ENCODE data around the gene EED.
"Not testable (repeated sequence)": the region's sequence is repeated elsewhere in the genome, so short reads cannot be mapped to it uniquely, and the experiment has no call there.

EED gene

DNA sequence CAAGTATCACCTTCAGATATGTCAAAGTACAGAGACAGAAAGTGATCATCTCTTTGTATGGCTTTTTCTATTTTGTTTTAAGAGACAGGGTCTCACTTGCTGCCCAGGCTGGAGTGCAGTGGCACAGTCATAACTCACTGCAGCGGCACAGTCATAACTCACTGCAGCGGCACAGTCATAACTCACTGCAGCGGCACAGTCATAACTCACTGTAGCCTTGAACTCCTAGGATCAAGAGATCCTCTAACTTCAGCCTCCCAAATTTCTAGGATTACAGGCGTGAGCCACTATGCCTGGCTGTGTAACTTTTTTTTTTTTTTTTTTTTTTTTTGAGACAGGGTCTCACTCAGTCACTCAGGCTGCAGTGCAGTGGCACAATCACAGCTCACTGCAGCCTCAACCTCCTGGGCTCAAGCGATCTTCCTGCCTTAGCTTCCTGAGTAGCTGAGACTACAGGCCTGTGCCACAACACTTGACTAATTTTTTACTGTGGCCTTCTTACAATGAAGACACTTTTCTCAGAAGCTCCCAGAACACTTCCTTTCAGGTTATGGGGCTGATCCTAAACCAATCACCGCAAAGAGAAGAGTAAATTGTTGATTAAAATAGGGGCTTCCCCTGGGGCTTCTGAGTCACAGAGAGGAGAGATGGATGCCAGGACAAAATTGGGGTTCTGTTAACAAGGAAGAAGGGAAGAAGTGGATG lies 48.5 kb downstream of the EED start:
- DNase-seq (ENCODE audit: low spot score) = no peak

DNA sequence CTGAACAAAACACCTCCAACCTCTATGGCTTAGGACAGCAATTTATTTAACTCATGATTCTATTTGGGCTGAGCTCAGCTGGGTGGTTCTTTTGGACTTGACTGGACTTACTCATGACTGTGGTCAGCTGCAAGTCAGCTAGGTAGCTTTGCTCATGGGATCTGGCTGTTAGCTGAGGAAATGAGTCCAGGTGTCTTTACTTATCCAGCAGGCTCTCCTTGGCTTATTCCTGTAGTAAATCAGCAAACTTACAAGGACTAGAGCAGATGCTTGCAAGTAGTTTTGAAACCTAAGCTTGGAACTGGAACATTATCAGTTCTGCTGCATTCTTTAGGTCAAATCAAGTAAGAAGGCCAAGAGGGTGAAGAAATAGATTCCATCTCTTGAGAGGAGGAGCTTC lies 49.5 kb downstream of the EED start:
- DNase-seq (ENCODE audit: low spot score) = no peak

DNA sequence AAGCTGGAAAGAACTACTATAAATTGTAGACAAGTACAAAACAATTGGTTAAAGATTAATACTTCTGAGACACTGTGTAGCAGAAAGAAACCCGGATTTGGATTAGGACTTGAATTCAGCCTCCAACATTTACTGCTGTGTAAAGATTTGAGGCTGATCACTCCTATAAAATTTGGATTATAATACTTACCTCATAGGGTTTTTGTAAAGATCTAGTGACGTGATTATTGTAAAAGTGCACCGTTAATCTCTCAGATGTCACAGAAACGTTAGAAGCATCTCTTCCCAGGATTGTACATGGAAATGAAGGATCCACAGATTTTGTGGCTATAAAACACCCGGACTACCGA lies 57.2 kb downstream of the EED start:
- no peak for DNase-seq (ENCODE audit: low spot score)

DNA sequence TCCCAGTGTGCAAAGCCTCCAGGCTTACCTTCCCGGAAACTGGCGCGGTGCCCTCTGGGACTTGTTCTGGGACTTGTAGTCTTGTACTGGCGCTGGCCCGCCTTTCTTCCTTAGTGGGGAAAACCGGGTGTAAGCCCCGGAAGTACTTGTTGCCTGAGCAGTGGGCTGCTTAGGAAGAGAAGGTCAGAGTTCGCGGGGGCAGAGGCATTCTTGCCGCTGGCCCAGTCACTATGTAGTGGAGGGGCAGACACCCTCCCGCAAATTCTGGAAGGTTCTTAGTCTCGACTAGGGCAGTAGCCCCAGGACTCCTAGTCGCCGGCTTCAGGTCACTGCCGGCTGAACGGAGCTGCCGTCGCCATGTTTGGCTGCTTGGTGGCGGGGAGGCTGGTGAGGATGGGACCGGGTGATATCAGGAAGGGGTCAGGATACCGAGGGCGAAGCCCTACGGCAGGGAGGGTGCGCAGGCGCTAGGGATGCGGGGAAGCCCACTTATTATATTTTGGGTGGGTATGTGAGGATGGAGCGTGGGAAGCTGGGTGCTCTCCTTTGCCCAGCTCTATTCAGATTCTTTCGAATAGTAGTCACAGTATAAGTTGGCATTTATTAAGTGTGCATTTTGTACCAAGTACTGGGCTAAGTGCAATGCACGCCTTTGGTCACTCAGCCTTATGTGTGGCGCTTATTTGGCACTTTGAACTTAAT lies 57.7 kb downstream of the EED start, which contains the start of gene HIKESHI:
Gene HIKESHI (plus strand): TSS at position 149 of the 702 bp plus-strand sequence. CDS start 209 bp downstream, at position 358.
- peak; percentile 92 for DNase-seq (ENCODE audit: low spot score)

DNA sequence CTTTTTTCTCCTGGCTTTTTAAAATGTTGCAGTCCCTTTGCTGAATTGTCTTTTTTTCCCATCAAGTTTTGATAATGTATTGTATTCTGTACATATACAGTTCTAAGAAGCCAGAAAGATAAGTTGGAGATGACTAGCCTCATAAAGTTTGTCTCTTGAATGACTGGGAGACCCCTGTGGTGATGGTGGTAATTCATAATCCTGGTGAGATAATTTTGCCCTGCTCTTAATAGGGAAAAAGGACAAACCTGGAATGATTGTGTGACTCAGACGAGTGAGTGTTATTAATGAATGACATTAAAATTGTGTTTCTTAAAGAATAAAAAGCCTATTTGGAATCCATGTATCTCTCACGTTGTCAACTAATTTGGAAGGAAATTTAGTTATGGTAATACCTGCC lies 58.7 kb downstream of the EED start:
- DNase-seq (ENCODE audit: low spot score) = no peak

DNA sequence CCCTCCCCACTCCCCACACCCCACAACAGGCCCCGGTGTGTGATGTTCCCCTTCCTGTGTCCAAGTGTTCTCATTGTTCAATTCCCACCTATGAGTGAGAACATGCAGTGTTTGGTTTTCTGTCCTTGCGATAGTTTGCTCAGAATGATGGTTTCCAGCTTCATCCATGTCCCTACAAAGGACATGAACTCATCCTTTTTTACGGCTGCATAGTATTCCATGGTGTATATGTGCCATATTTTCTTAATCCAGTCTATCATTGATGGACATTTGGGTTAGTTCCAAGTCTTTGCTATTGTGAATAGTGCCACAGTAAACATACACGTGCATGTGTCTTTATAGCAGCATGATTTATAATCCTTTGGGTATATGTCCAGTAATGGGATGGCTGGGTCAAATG lies 64.2 kb downstream of the EED start:
- DNase-seq (ENCODE audit: low spot score) = not testable (repeated sequence)

DNA sequence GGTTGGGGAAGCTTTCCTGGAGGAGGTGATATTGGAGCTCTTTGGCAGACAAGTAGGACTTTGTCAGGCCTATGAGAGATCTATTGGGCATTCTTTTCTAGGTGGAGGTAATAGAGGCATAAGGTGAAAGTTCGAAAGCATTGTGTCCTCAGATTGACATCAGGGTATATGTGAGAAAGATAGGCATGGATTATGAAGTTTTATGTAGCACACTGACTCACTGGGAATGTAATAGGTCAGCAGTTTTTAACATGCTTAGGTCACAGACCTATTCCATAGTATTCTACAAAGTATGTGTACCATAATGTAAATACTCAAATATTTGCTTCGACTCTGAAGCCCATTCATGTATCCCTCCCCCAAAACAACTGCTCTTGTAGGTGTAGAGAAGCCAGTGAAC lies 69.2 kb downstream of the EED start:
- DNase-seq (ENCODE audit: low spot score) = no peak

DNA sequence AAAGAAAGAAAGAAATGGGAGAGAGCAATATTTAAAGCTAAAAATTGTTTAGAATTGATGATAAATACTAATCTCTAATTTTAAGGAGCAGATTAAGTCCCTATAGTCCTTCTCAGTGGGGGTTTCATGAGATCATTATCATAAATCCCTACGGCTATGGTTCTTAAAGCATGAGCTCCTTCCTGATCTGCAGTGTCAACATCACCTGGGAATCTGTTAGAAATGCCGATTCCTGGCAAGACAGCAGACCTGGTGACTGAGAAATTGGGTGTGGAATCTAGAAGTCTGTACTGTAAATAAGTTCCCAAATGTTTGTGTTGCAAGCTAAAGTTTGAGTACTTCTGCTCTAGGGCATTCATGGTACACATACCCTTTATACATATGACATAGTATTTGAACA lies 70.1 kb downstream of the EED start:
- DNase-seq (ENCODE audit: low spot score) = no peak

Data from hematopoietic multipotent progenitor cell treated with erythropoietin and hydrocortisone succinate and interleukin-3 and kit ligand, for 15 days (in vitro differentiated cells).